GM12891 (cell line): ENCODE data around the gene ARMC9.
"Not testable (repeated sequence)": the region's sequence is repeated elsewhere in the genome, so short reads cannot be mapped to it uniquely, and the experiment has no call there.

Experiments
- DNase-seq: peaks from one replicate; pipeline ENCODE4 v3.0.0; 2011; ENCODE audit warnings: low spot score; ENCODE audit not compliant: insufficient read length
- FAIRE-seq: peaks from 2 replicates; lab custom pipeline; 2011; peaks lifted over from hg19 to GRCh38; lab: Jason Lieb, UNC
- PAX5 ChIP-seq: IDR thresholded peaks from 2 replicates; pipeline ENCODE4 v1.6.1; 2011; ENCODE audit warnings: low read length, moderate library complexity, mild to moderate bottlenecking; ENCODE audit not compliant: insufficient read depth, severe bottlenecking
- POLR2A ChIP-seq: IDR thresholded peaks from 2 replicates; pipeline ENCODE4 v1.6.1; 2011; ENCODE audit warnings: low read depth, low read length, control low read depth
- POLR2AphosphoS5 ChIP-seq: IDR thresholded peaks from 2 replicates; pipeline ENCODE4 v1.6.1; 2011; ENCODE audit warnings: low read depth, low read length, control low read depth
- POU2F2 ChIP-seq: IDR thresholded peaks from 2 replicates; pipeline ENCODE4 v1.6.1; 2011; ENCODE audit warnings: low read depth, mild to moderate bottlenecking, control low read depth, low read length, moderate library complexity
- SPI1 ChIP-seq: IDR thresholded peaks from 2 replicates; pipeline ENCODE4 v1.6.1; 2011; ENCODE audit warnings: low read depth, low read length, control low read depth
- TAF1 ChIP-seq: IDR thresholded peaks from 2 replicates; pipeline ENCODE4 v1.6.1; 2011; ENCODE audit warnings: low read depth, low read length, control low read depth

ARMC9 gene

GRCh38 chr2:231294571-231295362 is 96.3 kb downstream of the ARMC9 start:
- TF ChIP-seq TAF1 (no peak), PAX5 (no peak), POLR2A (no peak), POU2F2 (no peak), SPI1 (no peak), POLR2AphosphoS5 (no peak)
- no peak for DNase-seq
- FAIRE-seq = peak; percentile 85

DNA sequence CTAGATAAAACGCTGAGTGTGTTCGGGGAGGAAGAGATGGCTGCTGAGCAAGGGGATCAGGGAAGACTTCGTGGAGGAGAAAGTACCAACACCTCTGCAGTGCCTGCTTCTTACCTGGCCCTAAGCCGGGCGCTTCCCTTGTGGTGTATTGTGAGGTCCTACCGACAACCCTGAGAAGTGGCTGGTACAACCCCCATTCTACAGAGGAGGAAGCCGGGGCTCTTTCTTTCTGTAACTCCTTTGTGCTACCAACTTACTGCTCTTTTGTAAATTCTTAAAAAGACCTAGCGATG is 96.9 kb downstream of the ARMC9 start:
- TF ChIP-seq POLR2A = no peak

GRCh38 chr2:231296401-231296974 is 98.1 kb downstream of the ARMC9 start:
- FAIRE-seq = peak; percentile 28
- TF ChIP-seq TAF1 (no peak), POLR2A (no peak), PAX5 (no peak), POU2F2 (no peak), POLR2AphosphoS5 (no peak)

More for the DNA sequence above, 96.9 kb downstream of the ARMC9 start:
- DNase-seq (no peak), FAIRE-seq (no peak)

DNA sequence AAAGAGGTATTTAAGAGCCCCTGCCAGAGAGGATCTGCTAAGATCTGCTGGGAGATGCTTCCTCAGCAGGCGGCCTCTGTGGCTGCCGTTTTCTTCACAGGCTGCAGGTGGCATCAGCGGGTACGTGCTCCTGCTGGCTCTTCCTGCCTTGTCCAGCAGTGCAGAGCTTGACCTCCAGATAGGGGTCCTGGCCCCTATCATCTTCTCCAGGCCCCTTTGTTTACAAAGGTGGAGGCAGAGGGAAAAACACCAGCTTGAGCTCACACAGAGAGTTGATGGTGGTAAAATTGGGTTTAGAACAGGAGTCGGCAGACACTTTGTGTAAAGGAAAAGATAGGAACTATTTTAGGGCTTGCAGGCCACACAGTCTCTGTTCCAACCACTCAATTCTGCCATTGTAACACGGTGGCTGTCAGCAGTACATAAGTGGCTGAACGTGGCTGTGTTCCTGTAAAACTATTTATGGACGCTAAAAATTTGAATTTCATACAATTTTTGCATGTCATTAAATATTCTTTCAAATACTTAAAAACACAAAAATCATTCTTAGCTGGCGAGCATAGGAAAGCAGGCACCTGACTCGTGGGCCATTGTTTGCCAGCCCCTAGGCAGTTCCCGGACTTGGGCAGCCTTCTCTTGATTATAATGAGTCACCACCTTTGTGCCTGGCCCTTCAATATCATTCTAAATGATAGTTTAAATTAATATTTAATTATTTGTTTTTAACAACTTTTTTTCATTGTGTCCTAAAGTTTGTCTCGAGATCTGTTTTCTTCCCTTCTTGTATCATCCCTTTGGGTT is 98.9 kb downstream of the ARMC9 start:
- DNase-seq = peak; percentile 63
- peak; percentile 95 for FAIRE-seq
- TF ChIP-seq POLR2AphosphoS5 (no peak), SPI1 (no peak), POU2F2 (no peak), PAX5 (no peak), POLR2A (no peak), TAF1 (no peak)

More at GRCh38 chr2:231296401-231296974, 98.1 kb downstream of the ARMC9 start:
- no peak for DNase-seq

DNA sequence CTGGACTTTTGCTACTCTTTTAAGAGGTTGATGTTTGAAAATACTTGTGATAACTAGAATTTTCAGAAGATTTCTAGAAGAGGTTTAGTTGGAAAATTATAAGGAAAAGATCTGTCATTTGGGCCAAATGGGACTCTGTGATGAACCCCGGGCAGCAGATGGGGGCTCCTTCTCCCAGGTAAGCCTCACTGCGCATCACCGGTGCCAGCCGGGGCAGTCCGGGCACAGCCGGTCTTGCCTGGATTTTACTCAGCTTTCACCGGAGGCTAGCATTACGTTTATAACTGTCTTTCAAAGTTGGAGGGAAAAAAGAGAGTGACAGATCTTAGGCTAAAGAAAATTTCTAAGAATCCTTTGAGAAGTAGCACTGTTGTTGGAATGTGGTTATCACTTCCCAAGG is 99.7 kb downstream of the ARMC9 start:
- TF ChIP-seq POLR2A (no peak), POU2F2 (no peak), POLR2AphosphoS5 (no peak), TAF1 (no peak), SPI1 (no peak), PAX5 (no peak)
- no peak for DNase-seq
- FAIRE-seq = peak; percentile 16

DNA sequence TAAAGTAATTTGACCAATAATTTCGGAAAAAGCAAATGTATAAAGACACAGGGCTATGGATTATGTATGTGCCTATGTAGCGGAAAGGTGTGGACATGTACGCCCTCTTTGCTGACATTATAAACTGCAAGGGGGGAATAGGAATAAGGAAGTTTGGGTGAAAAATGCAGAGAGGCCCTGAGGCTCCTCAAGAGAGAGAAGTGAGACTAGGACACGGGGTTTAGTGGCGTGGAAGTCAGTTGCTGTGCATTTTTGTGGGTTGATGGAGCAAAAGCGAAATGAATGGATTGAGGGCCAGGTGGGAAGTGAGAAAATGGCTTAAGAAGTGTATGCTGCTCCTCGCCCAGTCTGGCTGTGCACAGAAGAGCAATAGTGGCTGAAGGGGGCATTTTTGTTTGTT is 100.8 kb downstream of the ARMC9 start:
- DNase-seq = no peak
- peak; percentile 63 for FAIRE-seq
- peak; percentile 67 for TF ChIP-seq SPI1
- no peak for TF ChIP-seq POLR2A

GRCh38 chr2:231300020-231300721 is 101.7 kb downstream of the ARMC9 start:
- no peak for TF ChIP-seq POLR2A
- TF ChIP-seq POU2F2 = no peak
- TF ChIP-seq SPI1 = no peak
- no peak for TF ChIP-seq TAF1
- TF ChIP-seq PAX5 = no peak
- TF ChIP-seq POLR2AphosphoS5 = no peak
- FAIRE-seq = no peak
- no peak for DNase-seq

DNA sequence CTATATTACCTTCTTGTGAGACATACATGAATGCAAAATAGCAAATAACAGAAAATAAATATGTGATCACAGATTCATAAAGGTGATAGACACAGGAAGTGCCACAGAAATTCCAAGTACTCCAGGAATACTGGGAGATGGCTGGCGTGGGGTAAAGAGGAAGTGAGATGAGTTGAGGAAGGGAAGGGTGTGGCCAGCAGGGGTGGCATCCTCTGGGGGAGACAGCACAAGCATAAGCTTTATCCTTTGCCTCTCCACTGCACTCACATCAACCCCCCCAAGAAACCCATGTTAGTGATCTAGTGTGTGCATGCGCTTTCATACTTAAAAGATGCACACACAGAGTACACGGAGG is 102.3 kb downstream of the ARMC9 start:
- TF ChIP-seq POLR2AphosphoS5 (no peak), SPI1 (peak; percentile 82)
- FAIRE-seq (peak; percentile 74), DNase-seq (no peak)

- DNase-seq, FAIRE-seq: not testable (repeated sequence)
These were observed 105.8 kb downstream of the ARMC9 start for GRCh38 chr2:231304259-231304658.

- no peak for FAIRE-seq
- TF ChIP-seq POLR2A = no peak
- no peak for TF ChIP-seq TAF1
- no peak for TF ChIP-seq POU2F2
- TF ChIP-seq POLR2AphosphoS5 = no peak
- no peak for TF ChIP-seq SPI1
- TF ChIP-seq PAX5 = no peak
- no peak for DNase-seq
These were observed 106.8 kb downstream of the ARMC9 start for GRCh38 chr2:231305221-231305620.
